Retinal pigment epithelial cell (primary cell): ENCODE data around the gene LOXHD1.

ENCODE experiments used
- DNase-seq: peaks from one replicate; pipeline ENCODE4 v3.0.0-alpha.2; 2010; ENCODE audit warnings: low read depth
- H3K4me3 ChIP-seq: 2 replicates; pipeline ENCODE4 v1.5.1; 2011; ENCODE audit warnings: mild to moderate bottlenecking, low read length, control low read depth, moderate library complexity
- CTCF ChIP-seq: conservative IDR thresholded peaks from 2 replicates; pipeline ENCODE4 v1.5.1; 2011; ENCODE audit warnings: low read depth, low read length, control low read depth, inconsistent platforms

LOXHD1 gene

GRCh38 chr18:46459789-46460455, 197.1 kb downstream of the LOXHD1 start:
- no peak for TF ChIP-seq CTCF
- H3K4me3 ChIP-seq, result no peak overlapping the region
- DNase-seq, result no peak

DNA sequence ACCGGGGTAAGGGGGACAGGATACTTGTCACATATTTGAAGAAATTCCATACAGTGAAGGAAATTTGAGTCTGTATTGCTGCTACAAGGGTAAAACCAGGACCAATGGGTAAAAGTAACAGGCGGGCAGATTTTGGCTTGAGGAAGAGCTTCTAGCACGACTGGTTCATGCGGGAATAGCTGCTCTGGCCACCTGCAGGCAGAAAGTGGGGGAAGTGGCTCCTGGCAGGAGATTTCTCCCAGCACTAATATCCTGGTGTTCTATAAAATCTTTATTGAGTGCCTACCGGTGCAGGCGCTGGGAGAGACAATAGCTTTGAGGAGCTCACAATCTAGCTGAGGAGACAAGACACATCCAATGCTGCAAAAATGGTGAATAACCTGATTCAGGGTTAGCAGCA, 198.5 kb downstream of the LOXHD1 start:
- no peak overlapping the region for H3K4me3 ChIP-seq
- TF ChIP-seq CTCF, result no peak
- no peak for DNase-seq

GRCh38 chr18:46456691-46457090, 200.3 kb downstream of the LOXHD1 start:
- no peak for TF ChIP-seq CTCF

DNA sequence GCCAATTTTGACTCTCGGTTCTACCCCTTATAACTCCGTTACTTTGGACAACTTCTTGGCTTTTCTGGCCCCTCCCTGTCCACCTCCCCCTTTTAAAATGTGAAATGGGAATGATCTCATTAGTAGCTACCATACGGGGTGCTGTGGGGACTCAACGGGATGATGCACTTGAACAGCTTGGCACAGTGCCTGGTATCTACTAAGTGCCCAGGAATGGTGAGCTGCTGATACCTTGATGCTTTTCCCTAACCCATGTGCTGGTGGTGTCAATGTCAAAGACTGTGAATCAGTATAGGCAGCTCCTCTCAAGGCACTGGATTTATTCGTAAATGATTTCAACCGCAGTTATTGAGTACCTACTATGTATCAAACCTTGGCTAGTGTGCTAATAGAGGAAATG, 204.2 kb downstream of the LOXHD1 start:
- no peak for TF ChIP-seq CTCF
- H3K4me3 ChIP-seq, result no peak overlapping the region
- no peak for DNase-seq

More at GRCh38 chr18:46456691-46457090, 200.3 kb downstream of the LOXHD1 start:
- no peak for DNase-seq
- no peak overlapping the region for H3K4me3 ChIP-seq

GRCh38 chr18:46449499-46449898, 207.5 kb downstream of the LOXHD1 start:
- DNase-seq, result no peak
- TF ChIP-seq CTCF, result no peak
- H3K4me3 ChIP-seq, result no peak overlapping the region

- H3K4me3 ChIP-seq, result no peak overlapping the region
- no peak for DNase-seq
- TF ChIP-seq CTCF, result no peak
Measured at GRCh38 chr18:46449033-46449432, 208.0 kb downstream of the LOXHD1 start.

DNA sequence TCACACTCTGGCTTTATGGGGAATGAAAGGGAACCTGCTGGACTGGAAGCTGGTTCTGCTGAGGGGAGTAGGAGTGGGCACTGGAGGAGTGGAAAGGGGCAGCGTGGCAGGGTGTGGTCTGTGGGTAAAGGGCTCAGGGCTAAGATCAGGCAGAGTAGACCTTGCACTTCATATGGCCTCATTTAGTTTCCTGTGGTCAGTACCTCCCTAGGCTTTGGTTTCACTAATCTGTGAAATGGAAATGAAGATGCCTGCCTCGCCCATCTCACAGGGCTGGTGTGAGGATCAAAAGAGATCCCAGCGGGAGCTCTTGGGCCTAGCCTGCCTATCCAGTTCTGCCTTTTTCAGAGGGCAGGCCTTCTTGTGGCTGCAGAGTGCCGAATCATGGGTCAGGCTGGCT, 208.7 kb downstream of the LOXHD1 start:
- DNase-seq, result no peak
- no peak overlapping the region for H3K4me3 ChIP-seq
- no peak for TF ChIP-seq CTCF
